DOHH2 (cell line): ENCODE results near the gene TGFBR2.

Experiments used
- H3F3A ChIP-seq: fragments of 200-600 bp; sonication (generic), shearing (Covaris generic); 2 replicates; pipeline ENCODE4 v1.6.0; 2016; ENCODE audit warnings: antibody characterized with exemption, mild to moderate bottlenecking; ENCODE audit not compliant: control insufficient read depth, insufficient read depth
- H3K27ac ChIP-seq: fragments of 200-600 bp; sonication (generic); 2 replicates; pipeline ENCODE4 v1.5.1; 2014; ENCODE audit warnings: low read depth, mild to moderate bottlenecking, low read length, moderate library complexity
- H3K27me3 ChIP-seq: fragments of 200-600 bp; sonication (generic); 2 replicates; pipeline ENCODE4 v1.6.1; 2014; ENCODE audit warnings: mild to moderate bottlenecking, low read length, mixed read lengths; ENCODE audit not compliant: control insufficient read depth
- H3K36me3 ChIP-seq: fragments of 200-600 bp; sonication (generic); 2 replicates; pipeline ENCODE4 v1.6.1; 2014; ENCODE audit warnings: mild to moderate bottlenecking, low read length, moderate library complexity, mixed read lengths; ENCODE audit not compliant: control insufficient read depth
- H3K4me1 ChIP-seq: fragments of 200-600 bp; sonication (generic); 2 replicates; pipeline ENCODE4 v1.6.1; 2014; ENCODE audit warnings: mild to moderate bottlenecking, low read length, mixed read lengths; ENCODE audit not compliant: control insufficient read depth
- H3K4me2 ChIP-seq: fragments of 200-600 bp; sonication (generic); 2 replicates; pipeline ENCODE4 v1.6.0; 2014; ENCODE audit warnings: mild to moderate bottlenecking, low read length, moderate library complexity
- H3K4me3 ChIP-seq: fragments of 200-600 bp; sonication (generic); 2 replicates; pipeline ENCODE4 v1.5.1; 2014; ENCODE audit warnings: mild to moderate bottlenecking, low read length, mixed read lengths
- H3K79me2 ChIP-seq: fragments of 200-600 bp; sonication (generic); 2 replicates; pipeline ENCODE4 v1.6.1; 2014; ENCODE audit warnings: mild to moderate bottlenecking, low read length, mixed read lengths; ENCODE audit not compliant: control insufficient read depth
- H3K9me2 ChIP-seq: fragments of 200-600 bp; sonication (generic); replicated peaks from 2 replicates; pipeline ENCODE4 v1.6.1; 2014; ENCODE audit warnings: mild to moderate bottlenecking, low read length, mixed read lengths; ENCODE audit not compliant: control insufficient read depth
- H3K9me3 ChIP-seq: fragments of 200-600 bp; sonication (generic); 2 replicates; pipeline ENCODE4 v1.6.1; 2014; ENCODE audit warnings: antibody characterized with exemption, low read length, mixed read lengths; ENCODE audit not compliant: control insufficient read depth, insufficient read depth
- H4K20me1 ChIP-seq: fragments of 200-600 bp; sonication (generic); 2 replicates; pipeline ENCODE4 v1.6.0; 2014; ENCODE audit warnings: low read depth, mild to moderate bottlenecking, antibody characterized with exemption, low read length, moderate library complexity; ENCODE audit not compliant: control insufficient read depth, insufficient read depth
- CTCF ChIP-seq: fragments of 200-600 bp; sonication (generic); IDR thresholded peaks from one replicate; pipeline ENCODE4 v1.5.1; 2014; ENCODE audit warnings: antibody characterized with exemption, mild to moderate bottlenecking, low read depth, low read length; ENCODE audit not compliant: poor library complexity, severe bottlenecking
- EZH2phosphoT487 ChIP-seq: fragments of 200-600 bp; sonication (generic); IDR thresholded peaks from 2 replicates; pipeline ENCODE4 v1.6.1; 2017; ENCODE audit warnings: borderline replicate concordance, mild to moderate bottlenecking, antibody characterized with exemption, low read length, moderate library complexity, mixed read lengths

Gene TGFBR2

GRCh38 chr3:30730967-30731366 is 124.6 kb downstream of the TGFBR2 start:
- Histone ChIP-seq H3K36me3 (no peaks in the 10 kb centered on the region), H3K4me1 (no peaks in the 10 kb centered on the region), H3K27me3 (no peaks in the 10 kb centered on the region), H3K9me3 (no peaks in the 10 kb centered on the region), H3K27ac (no peak overlapping the region), H3K4me2 (no peak overlapping the region), H3F3A (no peaks in the 10 kb centered on the region), H3K9me2 (no peaks in the 10 kb centered on the region), H3K4me3 (no peak overlapping the region), H4K20me1 (no peaks in the 10 kb centered on the region), H3K79me2 (no peaks in the 10 kb centered on the region)
- TF ChIP-seq EZH2phosphoT487, result no peak
- no peak for TF ChIP-seq CTCF

- H3F3A ChIP-seq, result no peaks in the 10 kb centered on the region
- no peak overlapping the region for H3K27ac ChIP-seq
- no peak for TF ChIP-seq CTCF
- TF ChIP-seq EZH2phosphoT487, result no peak
- H3K4me3 ChIP-seq, result no peak overlapping the region
- no peaks in the 10 kb centered on the region for H3K9me3 ChIP-seq
- H3K79me2 ChIP-seq, result no peaks in the 10 kb centered on the region
- no peaks in the 10 kb centered on the region for H4K20me1 ChIP-seq
- H3K4me2 ChIP-seq, result no peak overlapping the region
- H3K27me3 ChIP-seq, result no peaks in the 10 kb centered on the region
- H3K9me2 ChIP-seq, result no peaks in the 10 kb centered on the region
- no peaks in the 10 kb centered on the region for H3K36me3 ChIP-seq
- no peaks in the 10 kb centered on the region for H3K4me1 ChIP-seq
These were observed 126.8 kb downstream of the TGFBR2 start for GRCh38 chr3:30733209-30733608.

- Histone ChIP-seq H3K9me2 (no peaks in the 10 kb centered on the region), H3K36me3 (no peaks in the 10 kb centered on the region), H3K9me3 (no peaks in the 10 kb centered on the region), H4K20me1 (no peaks in the 10 kb centered on the region), H3K4me1 (no peaks in the 10 kb centered on the region), H3F3A (no peaks in the 10 kb centered on the region), H3K27ac (no peak overlapping the region), H3K4me2 (no peak overlapping the region), H3K79me2 (no peaks in the 10 kb centered on the region), H3K27me3 (no peaks in the 10 kb centered on the region), H3K4me3 (no peak overlapping the region)
- TF ChIP-seq CTCF (no peak), EZH2phosphoT487 (no peak)
These were observed 127.3 kb downstream of the TGFBR2 start for GRCh38 chr3:30733696-30734095.
